GM21786 (cell line): ENCODE measurements around the gene PDZK1IP1.
"Not testable (repeated sequence)": the region's sequence is repeated elsewhere in the genome, so short reads cannot be mapped to it uniquely, and the experiment has no call there.

Experiments used
- ATAC-seq: cut with Tn5 transposase; IDR thresholded peaks from one replicate; pipeline ENCODE4 v1.9.1; 2021; ENCODE audit not compliant: unreplicated experiment

PDZK1IP1 gene

DNA sequence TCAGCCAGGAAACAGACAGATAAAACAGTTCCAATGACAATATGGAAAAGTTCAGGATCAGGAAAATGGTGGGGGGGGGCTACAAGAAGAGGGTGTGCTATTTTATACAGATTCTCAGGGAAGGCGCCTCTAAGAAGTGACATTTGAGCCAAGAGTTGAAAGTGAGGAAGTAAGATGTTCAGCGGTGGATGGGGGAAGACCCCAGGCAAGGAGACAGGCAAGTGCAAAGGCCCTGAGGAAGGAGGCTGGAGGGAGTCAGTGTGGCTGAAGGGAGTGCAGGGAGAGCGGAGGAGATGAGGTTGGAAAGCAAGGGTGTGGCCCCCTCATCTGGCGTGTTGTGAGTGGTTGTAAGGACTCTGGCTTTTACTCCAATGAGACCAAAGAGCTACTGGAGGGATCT is 8.4 kb upstream of the PDZK1IP1 start:
- ATAC-seq, result no peak

GRCh38 chr1:47196622-47197021 is 6.8 kb upstream of the PDZK1IP1 start:
- no peak for ATAC-seq

DNA sequence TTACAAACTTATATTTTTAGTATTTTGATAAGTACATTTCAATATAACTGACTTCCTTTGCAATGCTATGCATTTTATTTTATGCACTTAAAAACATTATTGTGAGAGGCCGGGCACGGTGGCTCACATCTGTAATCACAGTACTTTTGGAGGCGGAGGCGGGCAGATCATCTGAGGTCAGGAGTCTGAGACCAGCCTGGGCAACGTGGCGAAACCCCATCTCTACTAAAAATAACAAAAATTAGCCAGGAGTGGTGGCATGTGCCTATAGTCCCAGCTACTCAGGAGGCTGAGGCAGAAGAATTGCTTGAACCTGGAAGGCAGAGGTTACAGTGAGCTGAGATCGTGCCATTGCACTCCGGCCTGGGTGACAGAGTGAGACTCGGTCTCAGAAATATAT is 6.1 kb upstream of the PDZK1IP1 start:
- ATAC-seq, result not testable (repeated sequence)

DNA sequence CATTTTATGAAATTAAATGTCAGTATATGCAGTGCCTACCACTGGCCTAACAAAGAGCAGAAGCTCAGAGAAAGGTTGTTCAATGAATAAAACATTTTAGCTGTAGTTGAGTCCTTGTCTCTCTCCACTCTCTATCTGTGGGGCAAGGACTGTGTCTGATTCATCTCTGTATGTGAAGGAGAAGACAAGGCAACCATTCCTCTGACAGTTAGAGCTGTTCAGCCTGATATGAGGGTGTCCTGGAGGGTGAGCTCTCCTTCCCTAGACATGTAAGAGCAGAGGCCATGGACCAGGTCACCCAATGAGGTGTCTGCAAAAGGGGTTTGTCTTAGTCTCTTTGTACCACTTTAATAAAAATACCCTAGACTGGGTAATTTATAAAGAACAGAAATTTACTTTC is 4.5 kb upstream of the PDZK1IP1 start:
- ATAC-seq, result no peak

- not testable (repeated sequence) for ATAC-seq
These were observed 3.7 kb upstream of the PDZK1IP1 start for GRCh38 chr1:47193496-47193895.

- ATAC-seq, result peak; percentile 78
These were observed 2.9 kb upstream of the PDZK1IP1 start for GRCh38 chr1:47192458-47193384.

- no peak for ATAC-seq
These were observed 2.2 kb upstream of the PDZK1IP1 start for GRCh38 chr1:47191940-47192457.

DNA sequence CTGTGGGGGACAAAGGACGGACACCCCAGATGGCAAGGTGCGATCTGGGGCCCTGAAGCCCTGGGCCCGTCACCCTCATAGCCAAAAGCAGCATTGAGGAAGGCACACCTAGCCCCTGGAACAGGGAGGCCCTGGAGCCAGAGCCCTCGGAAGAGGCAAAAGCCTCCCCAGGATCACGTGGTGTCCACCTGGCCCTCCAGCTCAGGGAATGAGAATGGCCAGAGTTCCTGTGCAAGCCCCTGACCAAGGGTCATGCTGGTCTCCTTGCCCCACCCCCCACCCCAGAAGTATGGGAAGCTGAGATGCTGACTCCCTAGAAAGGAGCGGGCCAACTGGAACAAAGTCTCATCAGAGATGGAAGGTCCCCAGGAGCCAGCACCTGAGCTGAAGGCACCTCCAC is 1.0 kb upstream of the PDZK1IP1 start:
- ATAC-seq, result no peak

DNA sequence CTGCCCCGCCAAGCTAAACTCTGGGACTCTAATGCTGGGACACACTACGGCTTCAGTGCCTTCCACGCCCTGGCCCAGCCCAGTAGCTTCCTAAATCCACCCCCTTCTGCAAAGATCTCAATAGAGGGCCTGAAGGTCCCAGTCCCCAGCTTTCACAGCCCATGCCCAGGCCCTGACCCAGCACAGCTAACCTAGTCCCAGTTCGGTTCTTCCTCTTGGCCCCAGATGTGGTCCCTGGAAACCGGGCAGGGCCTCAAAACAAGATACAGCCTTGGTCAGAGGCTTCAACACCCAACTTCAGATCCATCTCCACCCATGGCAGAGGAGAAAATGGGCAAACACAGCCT is 646 bp upstream of the PDZK1IP1 start:
- no peak for ATAC-seq

DNA sequence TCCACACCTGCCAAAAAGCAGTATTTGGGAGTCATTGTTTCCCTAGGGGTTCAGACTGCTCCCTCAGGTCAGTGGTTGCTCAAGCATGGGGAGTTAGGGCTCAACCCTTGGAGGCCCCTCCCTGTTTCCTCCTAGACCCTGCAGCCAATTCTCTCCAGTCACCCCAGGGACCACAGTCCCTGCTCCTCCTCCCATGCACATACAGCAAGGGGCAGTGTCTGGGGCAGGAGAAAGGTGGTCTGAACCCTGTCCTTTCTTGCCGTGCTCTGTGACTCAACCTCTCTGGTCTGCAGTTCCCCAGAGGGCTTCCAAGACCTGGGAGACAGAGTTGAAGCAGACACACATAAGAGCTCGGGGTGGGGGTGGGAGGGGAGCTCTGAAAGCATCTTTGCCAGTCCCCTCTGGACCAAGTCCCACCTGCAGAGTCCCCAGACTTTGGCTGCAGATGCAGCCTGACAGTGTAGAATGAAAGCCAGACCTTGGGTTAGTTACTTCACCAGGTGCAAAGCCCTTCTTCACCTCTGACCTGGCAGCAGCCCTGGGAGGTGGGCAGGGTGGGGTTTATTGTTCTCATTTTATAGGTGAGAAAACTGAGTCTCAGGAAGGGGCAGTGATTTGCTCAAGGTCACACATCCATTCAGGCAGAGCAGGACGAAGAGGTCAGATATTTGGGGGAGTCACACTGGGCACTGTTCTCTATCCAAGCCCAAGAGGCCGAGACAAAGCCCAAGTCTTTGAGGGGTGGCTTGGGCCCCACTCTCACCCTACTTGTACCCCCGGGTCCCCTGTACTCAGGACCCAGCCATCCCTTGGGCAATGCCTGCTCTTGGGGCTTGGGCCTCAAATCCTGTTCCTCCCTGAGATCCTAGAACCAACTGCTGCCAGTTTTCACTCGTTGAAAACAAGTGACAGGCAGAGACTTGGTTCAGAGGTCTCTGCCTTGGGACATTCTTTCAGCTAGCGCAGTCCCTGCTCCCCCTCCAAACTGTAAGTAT is 748 bp downstream of the PDZK1IP1 start:
- ATAC-seq, result no peak

DNA sequence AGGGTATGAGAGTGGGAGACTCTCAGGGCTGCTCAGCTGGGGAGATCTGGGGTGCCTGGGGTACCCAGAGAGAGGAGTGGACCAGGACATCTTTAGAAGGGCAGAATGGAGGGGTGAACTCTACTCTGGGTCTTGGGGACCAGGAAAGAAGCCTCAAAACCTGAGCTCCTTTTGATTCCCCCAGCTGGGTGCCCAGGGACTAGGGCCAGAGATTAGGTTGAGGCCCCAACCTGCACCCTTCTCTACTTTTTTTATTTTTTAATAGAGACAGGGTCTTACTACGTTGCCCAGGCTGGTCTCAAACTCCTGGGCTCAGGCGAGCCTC is 1.9 kb downstream of the PDZK1IP1 start:
- ATAC-seq, result no peak

GRCh38 chr1:47187231-47187925 is 2.5 kb downstream of the PDZK1IP1 start:
- no peak for ATAC-seq

GRCh38 chr1:47186267-47187185 is 3.3 kb downstream of the PDZK1IP1 start:
- ATAC-seq, result no peak

DNA sequence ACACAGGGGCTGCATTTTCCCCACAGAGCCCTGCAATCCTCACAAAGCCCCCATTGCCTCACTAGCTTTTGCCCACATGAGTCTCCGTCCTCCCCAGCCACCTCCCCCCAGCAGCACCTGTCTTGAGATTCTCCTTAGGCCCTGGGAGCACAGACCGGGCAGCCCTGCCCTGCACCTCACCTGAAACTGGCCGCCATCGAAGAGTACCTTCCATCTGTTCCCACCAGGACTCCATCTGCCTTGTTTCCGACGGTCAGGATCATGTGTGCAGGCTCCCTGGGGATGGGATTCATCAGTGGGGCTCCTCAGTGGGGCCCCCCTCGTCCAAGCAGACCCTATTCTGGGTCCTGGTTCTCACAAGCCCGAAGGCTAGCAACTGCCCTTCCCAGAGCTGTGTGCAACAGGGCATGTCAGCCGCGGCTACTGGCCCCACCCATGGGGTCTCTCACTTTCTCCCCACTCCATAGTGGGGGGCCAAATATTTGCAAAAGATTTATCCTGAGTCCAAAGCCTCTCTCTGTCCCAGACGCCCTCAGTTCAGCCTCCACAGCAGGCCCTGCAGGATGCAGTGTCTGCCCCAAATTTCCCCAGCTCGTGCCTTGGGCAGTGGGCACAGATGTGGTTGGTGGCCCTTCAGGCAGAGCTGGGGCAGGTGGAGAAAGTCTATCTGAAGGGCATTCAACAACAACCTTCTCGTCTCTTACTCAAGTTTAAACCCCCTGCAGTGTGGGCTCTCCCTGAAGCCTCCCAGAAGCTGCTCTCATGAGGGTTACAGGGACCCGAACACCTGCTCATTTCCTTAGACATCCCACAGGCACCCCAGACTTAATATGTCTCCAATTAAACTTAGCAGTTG is 4.8 kb downstream of the PDZK1IP1 start:
- no peak for ATAC-seq

DNA sequence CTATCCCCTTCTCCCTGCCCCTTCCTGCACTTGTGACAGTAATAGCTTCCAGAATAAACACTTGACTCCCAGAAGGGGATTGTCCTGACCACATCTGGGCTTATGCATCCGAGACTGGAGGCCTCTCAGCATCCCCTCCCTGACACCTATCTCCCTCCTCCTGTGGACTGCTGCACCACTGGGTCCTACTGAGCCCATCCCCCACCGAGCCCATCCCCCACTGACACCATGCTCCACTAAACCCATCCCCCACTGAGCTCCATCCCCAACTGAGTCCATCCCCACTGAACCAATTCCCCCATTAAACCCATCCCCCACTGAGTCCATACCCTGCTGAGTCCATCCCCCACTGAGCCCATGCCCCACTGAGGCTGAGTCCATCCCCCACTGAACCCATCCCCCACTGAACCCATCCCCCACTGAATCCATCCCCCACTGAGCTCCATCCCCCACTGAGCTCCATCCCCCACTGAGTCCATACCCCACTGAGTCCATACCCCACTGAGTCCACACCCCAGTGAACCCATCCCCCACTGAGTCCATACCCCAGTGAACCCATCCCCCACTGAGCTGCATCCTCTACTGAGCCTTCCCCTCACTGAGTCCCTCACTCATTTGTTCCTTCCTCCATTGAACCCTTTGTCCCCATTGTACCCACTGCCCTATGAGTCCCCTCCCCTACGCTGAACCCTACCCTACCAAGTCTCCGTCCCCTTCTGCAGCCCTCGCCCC is 5.6 kb downstream of the PDZK1IP1 start:
- no peak for ATAC-seq

DNA sequence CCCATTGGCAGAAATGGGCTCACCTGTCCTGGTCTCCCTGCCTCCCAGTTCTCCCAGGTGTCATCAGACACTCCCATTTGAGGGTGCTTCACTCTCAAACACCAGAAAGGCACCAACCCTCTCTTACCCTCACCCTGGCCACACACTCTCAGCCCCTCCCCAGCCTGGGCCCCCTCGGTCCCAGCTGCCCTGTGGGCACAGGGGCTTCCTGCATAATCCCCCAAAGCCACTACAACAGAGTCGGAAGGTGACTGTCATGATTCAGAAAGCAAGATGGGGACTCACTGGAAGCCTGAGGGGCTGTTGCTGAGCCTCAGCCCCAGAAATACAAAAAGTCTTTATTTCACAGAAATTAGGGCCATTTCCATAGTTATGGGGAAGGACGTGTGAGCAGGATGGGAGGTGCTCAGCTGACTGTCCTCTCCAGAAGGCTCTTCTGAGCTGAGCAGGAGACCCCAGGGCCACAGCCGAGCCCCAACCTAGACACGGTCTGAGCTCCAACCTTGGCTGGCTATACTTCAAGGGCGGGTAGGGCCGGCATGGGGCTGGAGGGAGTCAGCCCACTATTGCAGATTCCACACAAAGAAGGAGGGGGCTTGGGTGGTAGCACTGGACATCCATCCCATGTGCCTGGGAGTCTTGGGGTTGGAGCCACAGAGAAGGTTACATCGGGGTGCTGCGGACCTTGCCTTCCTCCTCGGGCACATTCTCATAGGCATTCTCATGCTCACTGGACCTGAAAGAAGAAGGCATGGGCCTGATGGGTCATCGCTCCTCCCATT is 6.3 kb downstream of the PDZK1IP1 start:
- no peak for ATAC-seq

DNA sequence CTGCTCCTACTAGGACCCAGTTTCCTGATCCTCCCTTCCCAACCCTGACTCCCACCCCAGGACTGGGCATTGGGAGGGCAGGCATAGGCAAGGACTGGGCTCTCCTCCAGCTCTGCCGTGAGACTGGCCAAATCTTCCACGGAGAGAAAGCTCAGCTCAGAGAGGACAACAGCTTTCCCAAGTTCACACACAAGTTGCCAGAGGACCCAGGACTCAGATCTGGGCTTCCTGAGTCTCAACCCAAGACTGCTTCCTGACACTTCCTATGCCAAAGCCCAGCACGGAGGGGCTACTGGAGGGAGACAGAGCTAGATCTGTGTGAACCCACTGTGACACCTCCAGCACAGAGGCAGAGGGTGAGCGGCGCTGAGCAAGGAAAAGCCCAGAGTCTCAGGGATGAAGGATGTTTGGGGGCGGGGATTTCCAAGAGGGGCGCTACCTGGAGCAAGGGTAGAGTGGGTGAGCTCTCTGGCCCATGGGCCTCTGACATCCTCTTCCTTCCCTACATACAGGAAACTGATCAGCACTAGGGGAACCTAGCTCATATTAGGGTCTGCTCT is 7.1 kb downstream of the PDZK1IP1 start:
- ATAC-seq, result no peak
